H1 (cell line): ENCODE data around the gene UGT1A8. TPM values are rescaled to one million over a fixed set of nuclear protein-coding genes. Genes with fewer than 3 reads are reported as not detected.

Experiments
- CTCF ChIA-PET: fragments of 300-600 bp; sonication (Branson Sonifier 250); formaldehyde crosslinking; loops from one replicate; lab custom pipeline; 2021; ENCODE audit not compliant: partially characterized antibody; lab: Charles Lee
- POLR2A ChIA-PET: fragments of 300-600 bp; sonication (Branson Sonifier 250); formaldehyde crosslinking; loops from one replicate; lab custom pipeline; 2021; ENCODE audit warnings: inconsistent platforms; ENCODE audit not compliant: partially characterized antibody; lab: Charles Lee
- DNase-seq, 2 experiments: peaks; one replicate each; pipeline versions ENCODE4 v3.0.0 to v3.0.0-alpha.2; 2010 to 2022; ENCODE audit warnings: low spot score in 2 of 2, low read depth in 1 of 2, mixed read lengths in 1 of 2
- FAIRE-seq: peaks from 2 replicates; lab custom pipeline; 2011; peaks lifted over from hg19 to GRCh38; lab: Jason Lieb, UNC
- H2AFZ ChIP-seq: 2 replicates; pipeline ENCODE4 v1.8.1; 2012; ENCODE audit warnings: low read length, inconsistent platforms
- H2AK5ac ChIP-seq: 2 replicates; pipeline ENCODE4 v1.6.1; 2013; ENCODE audit warnings: low read depth, low read length
- H2BK120ac ChIP-seq: replicated peaks from 2 replicates; pipeline ENCODE3; 2013; ENCODE audit warnings: low read depth, low read length, inconsistent platforms
- H2BK12ac ChIP-seq: 2 replicates; pipeline ENCODE4 v1.6.1; 2013; ENCODE audit warnings: low read depth, low read length
- H2BK15ac ChIP-seq: 2 replicates; pipeline ENCODE4 v1.6.1; 2013; ENCODE audit warnings: low read length
- H2BK20ac ChIP-seq: 2 replicates; pipeline ENCODE4 v1.6.1; 2013; ENCODE audit warnings: low read length
- H2BK5ac ChIP-seq: 2 replicates; pipeline ENCODE4 v1.6.1; 2013; ENCODE audit warnings: low read depth, low read length
- H3K14ac ChIP-seq: 2 replicates; pipeline ENCODE4 v1.6.1; 2013; ENCODE audit warnings: inconsistent platforms; ENCODE audit not compliant: insufficient read length
- H3K18ac ChIP-seq: 2 replicates; pipeline ENCODE4 v1.6.1; 2013; ENCODE audit warnings: low read length; ENCODE audit errors: extremely low read depth
- H3K23ac ChIP-seq: 2 replicates; pipeline ENCODE4 v1.6.1; 2013; ENCODE audit warnings: inconsistent platforms; ENCODE audit not compliant: insufficient read length
- H3K23me2 ChIP-seq: 2 replicates; pipeline ENCODE4 v1.6.1; 2013; ENCODE audit warnings: low read depth, low read length
- H3K27ac ChIP-seq: 2 replicates; pipeline ENCODE4 v1.6.1; 2011; ENCODE audit warnings: low read depth, low read length, inconsistent platforms
- H3K27me3 ChIP-seq, 4 experiments: replicated peaks in 1 of 4; 1 replicate in 1 of 4; 2 replicates in 3 of 4; pipeline versions ENCODE4 v1.6.1 to v1.8.1; 2011 to 2013; ENCODE audit warnings: low read length in 3 of 4, mild to moderate bottlenecking in 3 of 4, inconsistent platforms in 2 of 4, mixed read lengths in 2 of 4, moderate library complexity in 1 of 4; ENCODE audit not compliant: control insufficient read depth in 3 of 4, insufficient read depth in 3 of 4; ENCODE audit errors: extremely low read depth in 1 of 4
- H3K36me3 ChIP-seq, 4 experiments: 2 replicates each; pipeline versions ENCODE4 v1.6.1 to v1.8.1; 2011 to 2013; ENCODE audit warnings: mild to moderate bottlenecking in 4 of 4, low read length in 3 of 4, moderate library complexity in 2 of 4, control low read depth in 1 of 4, inconsistent platforms in 1 of 4; ENCODE audit not compliant: insufficient read depth in 4 of 4, control insufficient read depth in 2 of 4
- H3K4ac ChIP-seq: replicated peaks from 2 replicates; pipeline ENCODE3; 2013; ENCODE audit warnings: low read length, low read depth, mixed read lengths, inconsistent platforms; ENCODE audit not compliant: insufficient read length
- H3K4me1 ChIP-seq, 4 experiments: replicated peaks in 1 of 4; 1 replicate in 1 of 4; 2 replicates in 3 of 4; pipeline versions ENCODE4 v1.6.1 to v1.8.1; 2011 to 2013; ENCODE audit warnings: low read length in 3 of 4, inconsistent platforms in 2 of 4, mixed read lengths in 1 of 4; ENCODE audit not compliant: insufficient read depth in 4 of 4, control insufficient read depth in 3 of 4
- H3K4me2 ChIP-seq, 2 experiments: 2 replicates each; pipeline versions ENCODE4 v1.6.1 to v1.8.1; 2011 to 2013; ENCODE audit warnings: low read depth in 2 of 2, low read length in 2 of 2, control low read depth in 1 of 2, inconsistent platforms in 1 of 2, mild to moderate bottlenecking in 1 of 2; ENCODE audit not compliant: insufficient read depth in 1 of 2
- H3K4me3 ChIP-seq, 4 experiments: fragments of 200-600, 300-600 bp in 1 of 4; sonication (generic), shearing (Covaris generic), sonication (Bioruptor Twin) in 1 of 4; 2 replicates each; pipeline versions ENCODE4 v1.5.1 to v1.8.1; 2011 to 2016; ENCODE audit warnings: low read length in 4 of 4, low read depth in 3 of 4, control low read depth in 2 of 4, inconsistent platforms in 2 of 4, mild to moderate bottlenecking in 2 of 4, mixed read lengths in 1 of 4, moderate library complexity in 1 of 4; ENCODE audit not compliant: insufficient read depth in 2 of 4; ENCODE audit errors: extremely low read depth in 1 of 4
- H3K56ac ChIP-seq: replicated peaks from 2 replicates; pipeline ENCODE3; 2013; ENCODE audit warnings: low read depth, mild to moderate bottlenecking, mixed read lengths, low read length, inconsistent platforms; ENCODE audit not compliant: insufficient read length
- H3K79me1 ChIP-seq: 2 replicates; pipeline ENCODE4 v1.6.1; 2013; ENCODE audit warnings: low read depth, low read length, control low read depth
- H3K79me2 ChIP-seq, 2 experiments: 2 replicates each; pipeline versions ENCODE4 v1.6.1 to v1.8.1; 2012 to 2013; ENCODE audit warnings: low read length in 2 of 2, mild to moderate bottlenecking in 2 of 2, inconsistent platforms in 1 of 2; ENCODE audit not compliant: insufficient read depth in 2 of 2, control insufficient read depth in 1 of 2
- H3K9ac ChIP-seq, 4 experiments: replicated peaks in 1 of 4; 1 replicate in 1 of 4; 2 replicates in 3 of 4; pipeline versions ENCODE4 v1.6.1 to v1.8.1; 2011 to 2013; ENCODE audit warnings: low read depth in 3 of 4, low read length in 3 of 4, control low read depth in 2 of 4, mild to moderate bottlenecking in 2 of 4, moderate library complexity in 2 of 4, inconsistent platforms in 1 of 4; ENCODE audit errors: extremely low read depth in 1 of 4
- H3K9me3 ChIP-seq, 2 experiments: 2 replicates each; pipeline versions ENCODE4 v1.6.1 to v1.8.1; 2012 to 2013; ENCODE audit warnings: mild to moderate bottlenecking in 2 of 2, moderate library complexity in 2 of 2, control low read depth in 1 of 2, inconsistent platforms in 1 of 2, low read depth in 1 of 2, low read length in 1 of 2, mixed read lengths in 1 of 2; ENCODE audit not compliant: insufficient read depth in 2 of 2
- H4K20me1 ChIP-seq, 2 experiments: replicated peaks in 1 of 2; 2 replicates each; pipeline versions ENCODE3 to v1.8.1; 2011 to 2013; ENCODE audit warnings: inconsistent platforms in 2 of 2, low read length in 2 of 2, mild to moderate bottlenecking in 1 of 2; ENCODE audit not compliant: insufficient read depth in 2 of 2, control insufficient read depth in 1 of 2
- H4K5ac ChIP-seq: 2 replicates; pipeline ENCODE4 v1.6.1; 2013; ENCODE audit warnings: low read length, low read depth, mixed read lengths, inconsistent platforms; ENCODE audit not compliant: insufficient read length
- H4K8ac ChIP-seq: 2 replicates; pipeline ENCODE4 v1.8.0; 2013; ENCODE audit warnings: mild to moderate bottlenecking, moderate library complexity, low read length, inconsistent platforms; ENCODE audit not compliant: insufficient read depth; ENCODE audit errors: extremely low read depth
- H4K91ac ChIP-seq: replicated peaks from 2 replicates; pipeline ENCODE3; 2013; ENCODE audit warnings: low read length, mixed read lengths, inconsistent platforms; ENCODE audit not compliant: insufficient read length
- CREB1 ChIP-seq: IDR thresholded peaks from 2 replicates; pipeline ENCODE4 v1.6.1; 2012; ENCODE audit warnings: inconsistent platforms
- HDAC6 ChIP-seq: IDR thresholded peaks from one replicate; pipeline ENCODE4 v1.7.1; 2012; ENCODE audit warnings: low read depth, mild to moderate bottlenecking, inconsistent platforms, low read length, moderate library complexity
- JUN ChIP-seq: IDR thresholded peaks from 2 replicates; pipeline ENCODE4 v1.6.1; 2011; ENCODE audit warnings: low read depth, mild to moderate bottlenecking, improper control_type of control experiment, low read length
- MAX ChIP-seq: IDR thresholded peaks from 2 replicates; pipeline ENCODE4 v1.6.1; 2012; ENCODE audit warnings: inconsistent platforms
- TAF7 ChIP-seq: optimal IDR thresholded peaks from 2 replicates; pipeline ENCODE3; 2011; ENCODE audit warnings: low read depth, mild to moderate bottlenecking, inconsistent platforms, low read length, moderate library complexity, borderline replicate concordance
- WGBS, 2 experiments: shearing (Covaris generic) in 1 of 2; methylation state at CpG; one replicate each; pipeline versions ENCODE4 v1.1.6 to v1.1.7; 2013 to 2015; ENCODE audit warnings: low lambda C conversion rate in 2 of 2, mixed read lengths in 2 of 2, inconsistent platforms in 1 of 2, low coverage in 1 of 2, missing lambda C conversion rate in 1 of 2; ENCODE audit not compliant: insufficient replicate concordance in 2 of 2, insufficient coverage in 1 of 2, insufficient read length in 1 of 2; ENCODE audit errors: extremely low coverage in 1 of 2, missing lambda C conversion rate in 1 of 2; 5-methylcytosine and 5-hydroxymethylcytosine counted together
- polyA plus RNA-seq, 7 experiments: library from polyadenylated mRNA; depleted of rRNA in 3 of 7; stranded (reverse) in 5 of 7; unstranded in 2 of 7; fragments of >200 nt in 5 of 7; fragments of 200-250 nt in 2 of 7; gene quantifications; 1 replicate in 5 of 7; 2 replicates in 1 of 7; 4 replicates in 1 of 7; pipeline versions ENCODE4 v1.2.1 to v1.2.3, GENCODE V29; 2011 to 2013; ENCODE audit warnings: missing spikeins in 2 of 7, mixed read lengths in 2 of 7
- total RNA-seq: library from RNA; stranded (reverse); fragmentation: NEBNext Ultra II Directional; extraction: Animal tissue kit (Norgen Biotek cat#: 25700); gene quantifications from 2 replicates; pipeline ENCODE4 v1.2.1, GENCODE V29; 2021
- TF ChIP-seq, protein P1 (sequence below): IDR thresholded peaks from 2 replicates; pipeline ENCODE4 v1.6.1; 2012; ENCODE audit warnings: low read length, inconsistent platforms

UGT1A8 gene
- total and polyA plus RNA-seq, 2 of the 8 experiments (the other 6 are each of a cell fraction or from before 2014, with no cell fraction given) = not detected

DNA sequence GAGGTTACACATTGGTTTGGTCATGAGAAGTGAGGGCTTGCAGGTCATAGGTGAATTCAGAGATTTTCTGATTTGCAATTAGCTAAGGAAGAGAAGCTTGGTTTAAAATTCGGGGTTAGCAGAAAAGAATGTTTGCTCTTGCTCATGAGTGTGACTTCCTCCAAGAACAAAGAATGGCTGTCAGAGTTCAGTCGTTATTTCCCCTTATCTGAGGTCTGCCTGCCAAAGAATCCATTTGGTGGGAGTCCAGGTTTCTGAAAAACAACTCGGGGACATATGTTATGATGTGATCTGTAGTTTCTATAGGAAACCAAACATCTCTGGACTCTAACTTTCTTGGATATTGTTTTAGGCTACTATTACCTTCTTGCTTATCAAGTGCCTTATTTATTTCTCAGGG lies 72.1 kb downstream of the UGT1A8 start:
- no peak overlapping the region for H3K4me3 ChIP-seq
- H4K20me1 ChIP-seq = no peaks in the 10 kb centered on the region
- H3K4ac ChIP-seq = no peak overlapping the region
- no peak overlapping the region for H2AK5ac ChIP-seq
- H4K8ac ChIP-seq = no peak overlapping the region
- H3K4me2 ChIP-seq = no peak overlapping the region
- no peak for FAIRE-seq
- no peak overlapping the region for H2BK5ac ChIP-seq
- H3K23me2 ChIP-seq = peaks cover 2% of the 10 kb centered on the region; the same call in 1 of the 2 replicates
- POLR2A ChIA-PET = no interaction called here
- H4K91ac ChIP-seq = no peak overlapping the region
- H4K5ac ChIP-seq = no peak overlapping the region
- no peak overlapping the region for H3K23ac ChIP-seq
- no peaks in the 10 kb centered on the region for H3K79me2 ChIP-seq
- no peak overlapping the region for H2BK120ac ChIP-seq
- no peaks in the 10 kb centered on the region for H3K27me3 ChIP-seq
- 87% methylated on average over 3 of the region's 3 CpGs; no CpG with 5 or more reads in 1 of the 2 experiments for WGBS, 2 experiments
- no peak overlapping the region; the same call in 1 of the 2 replicates for H2AFZ ChIP-seq
- no peak overlapping the region for H2BK20ac ChIP-seq
- H3K18ac ChIP-seq = no peak overlapping the region
- H3K79me1 ChIP-seq = no peaks in the 10 kb centered on the region
- H3K36me3 ChIP-seq = no peaks in the 10 kb centered on the region
- H3K9me3 ChIP-seq = peaks cover 0 to 2% of the 10 kb centered on the region in 2 experiments; a peak in 1 of 4 replicates
- CTCF ChIA-PET = no interaction called here
- no peak overlapping the region for H3K14ac ChIP-seq
- H3K4me1 ChIP-seq = peaks cover 0 to 8% (median 2%) of the 10 kb centered on the region in 4 experiments; a peak in 1 of 7 replicates
- no peak for DNase-seq
- H2BK12ac ChIP-seq = no peak overlapping the region
- H3K56ac ChIP-seq = no peak overlapping the region
- H2BK15ac ChIP-seq = no peak overlapping the region
- H3K27ac ChIP-seq = no peak overlapping the region
- no peak overlapping the region for H3K9ac ChIP-seq
- TF ChIP-seq MAX (no peak), HDAC6 (no peak), TAF7 (no peak), CREB1 (no peak), JUN (no peak)
- TF ChIP-seq, protein P1, sequence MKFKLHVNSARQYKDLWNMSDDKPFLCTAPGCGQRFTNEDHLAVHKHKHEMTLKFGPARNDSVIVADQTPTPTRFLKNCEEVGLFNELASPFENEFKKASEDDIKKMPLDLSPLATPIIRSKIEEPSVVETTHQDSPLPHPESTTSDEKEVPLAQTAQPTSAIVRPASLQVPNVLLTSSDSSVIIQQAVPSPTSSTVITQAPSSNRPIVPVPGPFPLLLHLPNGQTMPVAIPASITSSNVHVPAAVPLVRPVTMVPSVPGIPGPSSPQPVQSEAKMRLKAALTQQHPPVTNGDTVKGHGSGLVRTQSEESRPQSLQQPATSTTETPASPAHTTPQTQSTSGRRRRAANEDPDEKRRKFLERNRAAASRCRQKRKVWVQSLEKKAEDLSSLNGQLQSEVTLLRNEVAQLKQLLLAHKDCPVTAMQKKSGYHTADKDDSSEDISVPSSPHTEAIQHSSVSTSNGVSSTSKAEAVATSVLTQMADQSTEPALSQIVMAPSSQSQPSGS = no peak
